WI38 (cell line): ENCODE measurements around the gene SCAND1.

Source experiments
- H3K4me3 ChIP-seq: 2 replicates; pipeline ENCODE4 v1.5.1; 2011; ENCODE audit warnings: low read depth, mild to moderate bottlenecking, control low read depth, low read length
- TF ChIP-seq, protein P1 (sequence below): IDR thresholded peaks from 2 replicates; pipeline ENCODE4 v1.5.1; 2012; ENCODE audit warnings: low read depth, mild to moderate bottlenecking, control low read depth, low read length

Gene SCAND1

DNA sequence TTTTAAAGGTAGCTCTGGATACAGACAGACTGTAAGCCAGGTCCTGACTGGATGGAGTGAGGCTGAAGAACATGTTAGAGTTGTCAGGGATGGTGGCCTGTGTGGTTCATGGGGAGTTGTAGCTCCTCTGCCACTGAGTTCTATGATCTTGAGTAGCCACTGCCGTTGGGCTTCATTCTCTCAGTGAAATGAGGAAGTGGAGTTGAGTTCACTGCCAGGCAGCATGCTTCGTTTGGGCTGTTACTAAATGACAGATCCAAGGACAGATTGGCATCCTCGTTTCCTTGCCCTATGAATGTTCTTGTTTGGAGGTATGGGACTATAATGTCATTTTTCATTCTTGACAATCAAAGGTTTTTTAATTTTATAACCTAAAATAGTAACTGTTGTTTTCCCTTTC is 37.2 kb downstream of the SCAND1 start:
- H3K4me3 ChIP-seq, result no peak overlapping the region

DNA sequence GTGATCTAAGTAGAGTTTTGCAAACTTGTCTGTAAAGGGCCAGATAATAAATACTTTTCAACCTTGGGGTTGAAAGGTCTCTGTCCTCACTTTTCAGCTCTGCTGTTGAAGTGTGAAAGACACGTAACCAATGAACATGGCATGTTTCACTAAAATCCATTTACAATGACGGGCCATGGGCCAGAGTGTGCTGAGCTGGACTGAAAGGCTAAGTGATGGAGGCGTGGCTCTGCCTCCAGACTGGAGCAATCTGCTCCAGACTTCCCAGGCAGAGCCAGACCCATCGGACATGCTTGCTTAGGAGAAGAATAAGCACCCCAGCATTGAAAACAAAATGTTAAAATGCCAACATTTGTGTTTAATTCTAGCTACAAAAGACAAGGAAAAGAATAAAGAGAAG is 41.4 kb downstream of the SCAND1 start:
- H3K4me3 ChIP-seq, result no peak overlapping the region
- TF ChIP-seq, protein P1, sequence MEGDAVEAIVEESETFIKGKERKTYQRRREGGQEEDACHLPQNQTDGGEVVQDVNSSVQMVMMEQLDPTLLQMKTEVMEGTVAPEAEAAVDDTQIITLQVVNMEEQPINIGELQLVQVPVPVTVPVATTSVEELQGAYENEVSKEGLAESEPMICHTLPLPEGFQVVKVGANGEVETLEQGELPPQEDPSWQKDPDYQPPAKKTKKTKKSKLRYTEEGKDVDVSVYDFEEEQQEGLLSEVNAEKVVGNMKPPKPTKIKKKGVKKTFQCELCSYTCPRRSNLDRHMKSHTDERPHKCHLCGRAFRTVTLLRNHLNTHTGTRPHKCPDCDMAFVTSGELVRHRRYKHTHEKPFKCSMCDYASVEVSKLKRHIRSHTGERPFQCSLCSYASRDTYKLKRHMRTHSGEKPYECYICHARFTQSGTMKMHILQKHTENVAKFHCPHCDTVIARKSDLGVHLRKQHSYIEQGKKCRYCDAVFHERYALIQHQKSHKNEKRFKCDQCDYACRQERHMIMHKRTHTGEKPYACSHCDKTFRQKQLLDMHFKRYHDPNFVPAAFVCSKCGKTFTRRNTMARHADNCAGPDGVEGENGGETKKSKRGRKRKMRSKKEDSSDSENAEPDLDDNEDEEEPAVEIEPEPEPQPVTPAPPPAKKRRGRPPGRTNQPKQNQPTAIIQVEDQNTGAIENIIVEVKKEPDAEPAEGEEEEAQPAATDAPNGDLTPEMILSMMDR, result no peak

More for the DNA sequence above, 37.2 kb downstream of the SCAND1 start:
- TF ChIP-seq, protein P1, result no peak

GRCh38 chr20:35910254-35910653 is 44.0 kb downstream of the SCAND1 start:
- H3K4me3 ChIP-seq, result no peak overlapping the region
- TF ChIP-seq, protein P1, result no peak

DNA sequence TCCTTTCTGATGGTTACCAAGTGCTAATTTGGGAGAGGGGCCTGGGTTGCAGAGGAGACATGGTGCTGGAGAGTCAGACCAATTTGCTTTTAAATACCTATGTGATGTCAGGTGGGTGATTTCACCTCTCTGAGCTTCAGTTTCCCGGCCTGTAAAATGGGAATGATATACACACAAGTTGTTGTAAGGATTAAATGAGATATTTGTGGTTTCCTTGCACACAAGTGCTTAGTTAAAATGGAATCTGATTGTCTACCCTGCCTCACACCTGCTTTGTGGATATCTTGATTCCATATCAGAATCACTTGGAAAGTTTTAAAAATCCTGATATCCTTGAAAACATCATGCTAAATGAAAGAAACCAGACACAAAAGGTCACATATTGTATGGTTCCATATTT is 44.5 kb downstream of the SCAND1 start:
- TF ChIP-seq, protein P1, result no peak
- H3K4me3 ChIP-seq, result no peak overlapping the region

DNA sequence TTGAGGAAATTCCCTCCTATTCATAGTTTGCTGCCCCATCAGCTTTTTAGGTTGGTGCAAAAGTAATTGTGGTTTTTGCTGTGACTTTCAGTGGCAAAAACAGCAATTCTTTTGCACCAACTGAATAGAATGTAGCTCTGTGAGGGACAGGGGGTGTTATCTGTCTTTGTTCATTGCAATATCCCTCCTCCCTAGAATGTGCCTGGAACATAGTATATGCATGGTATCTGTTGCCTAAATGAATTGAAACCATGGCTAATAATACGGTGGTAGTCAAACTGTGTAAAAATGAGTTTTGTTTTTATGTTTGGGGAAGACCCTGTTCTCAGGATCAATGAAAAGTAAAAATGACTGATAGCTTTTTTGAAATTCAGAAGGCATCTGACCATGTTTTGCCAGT is 45.1 kb downstream of the SCAND1 start:
- no peak overlapping the region for H3K4me3 ChIP-seq
- TF ChIP-seq, protein P1, result no peak

DNA sequence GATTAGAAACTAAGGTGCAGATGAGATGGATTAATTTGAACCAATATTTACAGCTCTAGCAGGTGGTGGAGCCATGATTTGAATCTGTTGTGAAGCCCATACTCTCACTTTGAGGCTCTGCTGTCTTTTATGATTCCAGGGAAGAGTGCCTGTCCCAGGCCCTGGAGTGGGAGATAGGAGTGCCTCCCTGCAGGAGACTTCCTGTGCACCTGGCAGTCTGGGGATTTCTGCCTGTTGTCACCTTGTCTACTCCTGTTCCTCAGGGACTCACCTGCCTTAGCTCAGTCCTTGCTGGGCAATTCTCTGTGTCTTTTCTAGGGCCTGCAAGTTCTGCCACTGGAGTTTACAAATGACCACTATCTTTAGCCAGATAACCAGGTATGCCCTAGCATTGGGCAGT is 46.3 kb downstream of the SCAND1 start:
- H3K4me3 ChIP-seq, result no peak overlapping the region
- TF ChIP-seq, protein P1, result no peak

DNA sequence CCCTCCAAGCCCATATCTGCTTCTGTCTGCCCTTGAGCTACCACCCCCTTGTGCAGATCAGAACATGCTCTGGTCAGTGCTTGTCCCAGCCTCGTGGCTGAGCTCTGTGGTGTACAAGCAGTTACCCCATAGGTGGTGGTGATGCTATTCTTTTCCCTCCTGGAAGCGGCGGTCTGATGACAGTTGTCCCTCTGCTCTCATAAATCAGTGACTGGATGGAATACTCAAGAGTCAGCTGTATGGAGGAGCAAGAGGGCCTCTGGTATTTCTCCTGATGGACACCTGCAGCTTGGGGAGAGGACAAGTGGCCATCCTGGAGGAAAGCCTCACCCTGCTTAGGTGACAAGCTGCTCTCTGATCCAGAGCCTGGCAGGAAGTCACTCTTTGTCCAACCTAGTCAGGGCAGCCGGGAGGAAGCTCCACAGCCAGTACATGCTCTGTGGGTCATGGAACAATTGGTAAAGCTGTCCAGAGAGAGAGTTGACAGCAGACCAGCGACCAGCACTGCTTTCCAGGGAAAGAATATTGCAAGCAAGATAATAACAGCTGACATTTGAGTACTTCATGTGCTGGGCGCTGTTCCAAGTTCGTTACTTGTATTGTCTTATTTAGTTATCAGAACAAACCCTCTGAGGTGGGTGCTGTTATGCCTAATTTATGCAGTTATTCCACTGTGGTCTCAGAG is 47.1 kb downstream of the SCAND1 start:
- TF ChIP-seq, protein P1, result no peak
- no peak overlapping the region for H3K4me3 ChIP-seq
